GM12873 (cell line): Measurements from ENCODE around the gene HIVEP3.

ENCODE experiments used
- CTCF ChIP-seq: IDR thresholded peaks from 2 replicates; pipeline ENCODE4 v1.5.1; 2012; ENCODE audit warnings: low read depth, mild to moderate bottlenecking, moderate library complexity, low read length, control low read depth; ENCODE audit not compliant: insufficient read depth; ENCODE audit errors: missing control alignments

The HIVEP3 gene

DNA sequence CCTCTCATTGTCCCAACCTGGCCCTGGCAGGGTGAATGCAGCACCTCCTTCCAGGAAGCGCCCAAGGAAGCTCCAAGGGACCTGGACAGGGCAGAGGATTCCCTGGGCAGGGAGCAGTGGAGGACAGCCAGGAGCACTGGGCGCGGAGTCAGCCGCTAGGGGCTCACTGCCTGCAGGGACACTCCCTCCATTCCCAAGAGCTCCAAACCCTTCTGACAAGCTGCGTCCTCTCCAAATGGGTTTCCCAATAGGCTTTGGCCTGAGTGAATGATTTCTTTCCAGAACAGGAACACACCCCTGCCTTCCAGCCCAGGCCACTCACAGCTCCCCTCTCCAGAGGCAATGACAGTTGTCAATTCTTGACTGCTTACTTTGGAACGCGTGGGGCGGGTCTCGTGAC is 305.8 kb downstream of the HIVEP3 start:
- TF ChIP-seq CTCF, result no peak

DNA sequence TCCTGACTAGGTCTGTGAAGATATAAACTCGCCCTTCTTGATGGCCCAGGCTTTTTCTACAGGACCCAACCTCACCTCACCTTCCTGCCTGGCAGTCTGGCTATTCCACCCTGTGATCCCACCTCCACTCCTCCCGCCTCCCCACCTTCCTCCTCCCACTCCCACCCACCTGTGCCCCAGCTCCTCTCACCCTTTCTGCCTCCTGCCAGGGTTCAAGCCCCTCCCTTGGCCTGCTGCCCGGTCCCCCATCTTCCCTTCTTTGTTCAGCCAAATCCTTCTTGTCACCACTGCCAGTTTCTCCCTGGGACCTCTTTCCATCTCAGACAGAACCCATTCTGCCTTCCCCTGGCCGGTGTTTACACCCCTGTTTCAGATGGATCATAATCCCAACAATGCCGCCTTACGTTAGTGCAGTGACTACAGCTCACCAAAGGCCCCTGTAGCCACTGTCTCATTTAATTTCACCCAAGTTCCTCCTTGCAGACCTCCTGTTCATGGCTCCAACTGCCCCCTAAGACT is 306.7 kb downstream of the HIVEP3 start:
- no peak for TF ChIP-seq CTCF

GRCh38 chr1:41611068-41611931 is 307.4 kb downstream of the HIVEP3 start:
- TF ChIP-seq CTCF, result no peak

- no peak for TF ChIP-seq CTCF
Measured at GRCh38 chr1:41610361-41610760, 308.4 kb downstream of the HIVEP3 start.

- TF ChIP-seq CTCF, result no peak
Measured at GRCh38 chr1:41609166-41609883, 309.4 kb downstream of the HIVEP3 start.

DNA sequence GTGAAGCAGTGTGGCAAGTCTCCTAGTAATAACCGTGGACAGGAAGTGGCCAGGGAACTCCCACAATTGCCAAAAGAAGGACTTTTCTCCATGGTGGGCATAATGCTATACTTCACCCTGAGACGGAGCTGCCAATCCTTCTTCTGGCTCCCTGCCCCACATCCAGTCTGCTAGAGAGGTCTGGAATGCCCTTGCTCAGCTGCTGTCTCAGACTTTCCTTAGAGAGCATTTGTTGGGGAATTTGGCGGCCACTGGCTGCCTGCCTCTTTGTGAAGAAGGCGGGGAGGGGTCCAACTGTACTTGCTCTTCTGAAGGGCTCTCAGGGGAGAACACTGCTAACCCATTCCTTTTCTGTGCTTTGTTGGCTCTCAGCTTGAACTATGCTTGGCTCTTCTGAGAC is 310.5 kb downstream of the HIVEP3 start:
- no peak for TF ChIP-seq CTCF

- TF ChIP-seq CTCF, result no peak
Measured at GRCh38 chr1:41607808-41608207, 310.9 kb downstream of the HIVEP3 start.
